ENCODE measurements around the gene AJM1. TPM values are rescaled to one million over a fixed set of nuclear protein-coding genes. Genes with fewer than 3 reads are reported as not detected.
A peak's percentile ranks its signal among the peaks of the same experiment; 100 is the strongest.
"Not testable (repeated sequence)": the region's sequence is repeated elsewhere in the genome, so short reads cannot be mapped to it uniquely, and the experiment has no call there.

The AJM1 gene
- total RNA-seq, 2 experiments from 2014 or later = 5.3 to 5.6 TPM

DNA sequence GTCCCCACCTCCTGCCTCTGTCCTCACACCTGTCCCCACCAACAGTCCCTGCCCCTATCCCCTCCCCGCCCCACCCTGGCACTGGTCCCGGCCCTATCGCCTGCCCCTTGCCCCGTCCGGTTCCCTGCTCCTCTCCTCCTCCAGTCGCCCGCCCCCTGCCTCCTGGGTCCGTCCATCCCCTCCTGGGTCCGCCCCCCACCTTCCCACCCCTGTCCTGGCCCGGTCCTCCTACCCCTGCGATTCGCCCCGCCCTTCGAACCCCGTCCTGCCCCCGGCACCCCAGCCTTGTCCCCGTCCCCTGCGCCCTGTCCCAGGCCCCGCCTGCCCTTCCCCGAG lies 23.5 kb downstream of the AJM1 start:
- Mint-ChIP-seq H3K9me3 (ENCODE audit: insufficient read depth) (no peaks in the 10 kb centered on the region), H3K27me3 (ENCODE audit: low read depth) (no peaks in the 10 kb centered on the region), H3K4me3 (peak overlapping the region; percentile 87), H3K27ac (peak overlapping the region; percentile 90), H3K36me3 (ENCODE audit: low read depth) (peaks cover 19% of the 10 kb centered on the region), H3K4me1 (ENCODE audit: low read depth) (peaks cover 19% of the 10 kb centered on the region)
- POLR2A ChIA-PET = interaction anchor here (1.0 kb wide), 1 partner anchor 9 kb away, joined by 4 read pairs; no protein-coding TSS in a partner anchor
- DNase-seq (no peak), ATAC-seq (peak; percentile 24)
- CTCF ChIA-PET = no interaction called here

DNA sequence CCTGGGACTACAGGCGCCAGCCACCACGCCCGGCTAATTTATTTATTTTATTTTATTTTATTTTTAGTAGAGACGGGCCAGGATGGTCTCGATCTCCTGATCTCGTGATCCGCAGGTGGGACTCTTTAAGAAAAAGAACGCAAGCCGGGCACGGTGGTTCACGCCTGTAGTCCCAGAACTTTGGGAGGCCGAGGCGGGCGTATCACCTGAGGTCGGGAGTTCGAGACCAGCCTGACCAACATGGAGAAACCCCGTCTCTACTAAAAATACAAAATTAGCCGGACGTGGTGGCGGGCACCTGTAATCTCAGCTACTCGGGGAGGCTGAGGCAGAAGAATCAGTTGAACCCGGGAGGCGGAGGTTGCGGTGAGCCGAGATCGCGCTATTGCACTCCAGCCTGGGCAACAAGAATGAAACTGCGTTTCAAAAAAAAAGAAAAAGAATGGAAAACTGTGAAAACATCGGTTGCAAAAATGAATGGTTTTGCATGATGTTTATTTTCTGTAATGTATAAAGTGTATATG lies 24.7 kb downstream of the AJM1 start:
- peak overlapping the region; percentile 73 for H3K4me3 Mint-ChIP-seq
- DNase-seq; ATAC-seq; H3K9me3 Mint-ChIP-seq (ENCODE audit: insufficient read depth); H3K27me3 Mint-ChIP-seq (ENCODE audit: low read depth); POLR2A ChIA-PET; H3K27ac Mint-ChIP-seq: not testable (repeated sequence)
- peaks cover 19% of the 10 kb centered on the region for H3K4me1 Mint-ChIP-seq (ENCODE audit: low read depth)
- peaks cover 19% of the 10 kb centered on the region for H3K36me3 Mint-ChIP-seq (ENCODE audit: low read depth)
- CTCF ChIA-PET = interaction anchor here (1.1 kb wide), 1 partner anchor 15 kb away, joined by 3 read pairs; no protein-coding TSS in a partner anchor

DNA sequence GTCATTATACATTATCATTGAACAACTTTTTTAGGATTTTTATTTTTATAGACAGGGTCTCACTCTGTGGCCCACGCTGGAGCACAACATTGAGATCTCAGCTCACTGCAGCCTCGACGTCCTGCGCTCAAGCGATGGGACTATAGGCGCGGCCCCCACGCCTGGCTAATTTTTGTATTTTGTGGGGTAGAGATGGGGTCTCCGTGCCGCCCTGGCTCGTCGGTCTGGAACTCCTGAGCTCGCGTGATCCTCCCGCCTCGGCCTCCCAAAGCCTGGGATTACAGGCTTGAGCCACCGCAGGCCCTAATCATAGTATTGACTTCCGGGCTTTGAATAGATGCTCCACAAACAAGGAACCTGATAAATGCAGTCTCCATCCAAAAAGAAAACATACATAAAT lies 25.2 kb downstream of the AJM1 start:
- CTCF ChIA-PET = no interaction called here
- H3K4me1 Mint-ChIP-seq (ENCODE audit: low read depth) = peaks cover 19% of the 10 kb centered on the region
- peaks cover 4% of the 10 kb centered on the region for H3K9me3 Mint-ChIP-seq (ENCODE audit: insufficient read depth)
- H3K27ac Mint-ChIP-seq = peak overlapping the region; percentile 5
- H3K27me3 Mint-ChIP-seq (ENCODE audit: low read depth) = no peaks in the 10 kb centered on the region
- no peak for DNase-seq
- peaks cover 16% of the 10 kb centered on the region for H3K36me3 Mint-ChIP-seq (ENCODE audit: low read depth)
- POLR2A ChIA-PET = no interaction called here
- ATAC-seq = no peak
- H3K4me3 Mint-ChIP-seq = peak overlapping the region; percentile 73

DNA sequence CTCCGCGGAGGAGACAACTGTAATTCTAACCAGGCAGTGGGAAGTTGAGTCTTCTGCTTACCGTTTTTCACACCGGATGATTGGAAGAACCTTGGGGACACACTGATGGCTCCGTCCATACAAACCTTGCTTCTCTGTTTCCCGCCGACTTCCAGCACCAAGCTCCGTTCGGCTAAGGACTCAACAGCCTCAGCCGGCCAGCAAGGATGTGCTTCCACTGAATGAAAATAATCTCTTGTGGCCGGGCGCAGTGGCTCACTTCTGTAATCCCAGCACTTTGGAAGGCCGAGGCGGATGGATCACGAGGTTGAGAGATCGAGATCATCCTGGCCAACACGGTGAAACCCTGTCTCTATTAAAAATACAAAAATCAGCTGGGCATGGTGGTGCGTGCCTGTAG lies 25.6 kb downstream of the AJM1 start:
- ChIA-PET POLR2A (no interaction called here), CTCF (no interaction called here)

DNA sequence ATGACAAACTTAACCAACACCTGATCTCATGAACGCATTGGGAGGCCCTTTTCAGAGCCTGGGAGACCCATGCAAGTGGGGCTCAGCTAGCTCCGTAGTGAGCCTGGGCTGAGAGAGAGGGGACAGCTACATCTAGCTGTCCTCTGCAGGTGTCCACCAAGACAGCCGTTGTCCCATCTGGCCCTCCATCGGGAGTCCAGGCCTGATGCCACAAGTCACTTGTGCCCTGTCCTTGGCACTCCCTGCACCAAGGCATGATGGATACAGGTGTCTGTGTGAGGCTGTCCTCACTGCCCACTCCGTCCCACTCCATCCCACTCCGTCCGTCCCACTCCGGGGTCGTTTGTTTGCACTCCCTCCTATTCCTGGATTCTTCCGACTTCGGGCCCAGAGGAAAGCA lies 26.4 kb downstream of the AJM1 start:
- no peak overlapping the region for H3K27ac Mint-ChIP-seq

More for the DNA sequence above, 25.6 kb downstream of the AJM1 start:
- peaks cover 7% of the 10 kb centered on the region for H3K9me3 Mint-ChIP-seq (ENCODE audit: insufficient read depth)
- no peak for DNase-seq
- peak overlapping the region; percentile 5 for H3K27ac Mint-ChIP-seq
- H3K36me3 Mint-ChIP-seq (ENCODE audit: low read depth) = peaks cover 14% of the 10 kb centered on the region
- H3K4me3 Mint-ChIP-seq = peak overlapping the region; percentile 73
- peaks cover 19% of the 10 kb centered on the region for H3K4me1 Mint-ChIP-seq (ENCODE audit: low read depth)
- no peak for ATAC-seq
- no peaks in the 10 kb centered on the region for H3K27me3 Mint-ChIP-seq (ENCODE audit: low read depth)

DNA sequence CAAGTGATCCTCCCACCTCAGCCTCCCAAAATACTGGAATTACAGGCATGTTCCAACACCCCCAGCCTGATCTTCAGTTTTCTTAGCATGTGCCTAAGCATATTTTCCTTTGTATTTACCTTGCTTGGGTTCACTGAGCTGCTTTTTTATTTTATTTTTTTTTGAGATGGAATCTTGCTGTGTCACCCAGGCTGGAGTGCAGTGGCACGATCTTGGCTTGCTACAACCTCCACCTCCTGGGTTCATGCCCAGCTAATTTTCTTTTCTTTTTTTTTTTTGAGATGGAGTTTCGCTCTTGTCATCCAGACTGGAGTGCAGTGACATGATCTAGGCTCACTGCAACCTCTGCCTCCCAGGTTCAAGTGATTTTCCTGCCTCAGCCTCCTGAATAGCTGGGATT lies 27.3 kb downstream of the AJM1 start:
- DNase-seq; H3K4me3 Mint-ChIP-seq; H3K36me3 Mint-ChIP-seq (ENCODE audit: low read depth); H3K27me3 Mint-ChIP-seq (ENCODE audit: low read depth); H3K27ac Mint-ChIP-seq; ATAC-seq: not testable (repeated sequence)
- Mint-ChIP-seq H3K4me1 (ENCODE audit: low read depth) (peaks cover 11% of the 10 kb centered on the region), H3K9me3 (ENCODE audit: insufficient read depth) (peaks cover 11% of the 10 kb centered on the region)
- ChIA-PET CTCF (interaction anchor here (1.0 to 1.9 kb wide), 2 partner anchors 12 to 159 kb away, joined by 3 to 6 read pairs; partner anchors contain the start of gene ABCA2), POLR2A (interaction anchor here (1.8 kb wide), 1 partner anchor 12 kb away, joined by 6 read pairs; no protein-coding TSS in a partner anchor)

More for the DNA sequence above, 26.4 kb downstream of the AJM1 start:
- peaks cover 11% of the 10 kb centered on the region for H3K9me3 Mint-ChIP-seq (ENCODE audit: insufficient read depth)
- peaks cover 19% of the 10 kb centered on the region for H3K4me1 Mint-ChIP-seq (ENCODE audit: low read depth)
- no peaks in the 10 kb centered on the region for H3K27me3 Mint-ChIP-seq (ENCODE audit: low read depth)
- POLR2A ChIA-PET = no interaction called here
- CTCF ChIA-PET = interaction anchor here (1.0 kb wide), 1 partner anchor 16 kb away, joined by 3 read pairs; no protein-coding TSS in a partner anchor
- peaks cover 7% of the 10 kb centered on the region for H3K36me3 Mint-ChIP-seq (ENCODE audit: low read depth)
- ATAC-seq (no peak), DNase-seq (no peak)
- no peak overlapping the region for H3K4me3 Mint-ChIP-seq

- CTCF ChIA-PET = interaction anchor here (0.8 to 1.0 kb wide), 2 partner anchors 13 to 33 kb away, joined by 4 read pairs; partner anchors contain the start of gene AJM1
- no peak overlapping the region for H3K27ac Mint-ChIP-seq
- peaks cover 6% of the 10 kb centered on the region for H3K4me1 Mint-ChIP-seq (ENCODE audit: low read depth)
- POLR2A ChIA-PET = interaction anchor here (0.6 to 0.9 kb wide), 2 partner anchors 27 to 55 kb away, joined by 3 to 4 read pairs; no protein-coding TSS in a partner anchor
- no peaks in the 10 kb centered on the region for H3K27me3 Mint-ChIP-seq (ENCODE audit: low read depth)
- H3K36me3 Mint-ChIP-seq (ENCODE audit: low read depth) = no peaks in the 10 kb centered on the region
- no peak overlapping the region for H3K4me3 Mint-ChIP-seq
- peaks cover 11% of the 10 kb centered on the region for H3K9me3 Mint-ChIP-seq (ENCODE audit: insufficient read depth)
- ATAC-seq = no peak
- DNase-seq = no peak
Measured at GRCh38 chr9:136875155-136875554, 32.9 kb downstream of the AJM1 start.

DNA sequence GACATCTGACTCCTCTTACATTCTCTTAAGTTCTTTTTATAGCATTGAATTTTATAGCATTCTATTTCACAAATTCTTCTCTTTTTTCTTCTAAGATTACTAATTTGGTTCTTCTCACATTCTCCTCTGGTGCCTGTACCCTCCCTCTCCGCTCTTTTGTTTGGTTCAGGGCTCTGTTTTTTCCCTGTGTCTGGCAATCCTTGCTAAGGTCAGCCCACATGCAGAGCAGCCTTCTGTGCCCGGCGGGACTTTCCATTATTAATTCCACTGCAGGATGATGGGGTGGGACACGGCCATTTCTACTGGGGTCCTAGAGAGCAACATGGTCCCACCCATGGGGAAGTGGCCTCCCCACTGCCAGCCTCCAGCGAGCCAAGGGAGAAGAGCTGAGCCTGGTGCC lies 34.2 kb downstream of the AJM1 start:
- Mint-ChIP-seq H3K36me3 (ENCODE audit: low read depth) (no peaks in the 10 kb centered on the region), H3K4me3 (no peak overlapping the region), H3K9me3 (ENCODE audit: insufficient read depth) (peaks cover 9% of the 10 kb centered on the region), H3K27me3 (ENCODE audit: low read depth) (no peaks in the 10 kb centered on the region), H3K27ac (no peak overlapping the region), H3K4me1 (ENCODE audit: low read depth) (peaks cover 16% of the 10 kb centered on the region)
- no peak for DNase-seq
- ChIA-PET POLR2A (no interaction called here), CTCF (no interaction called here)
- no peak for ATAC-seq

GRCh38 chr9:136880651-136881050 lies 38.4 kb downstream of the AJM1 start:
- Mint-ChIP-seq H3K9me3 (ENCODE audit: insufficient read depth) (no peaks in the 10 kb centered on the region), H3K4me1 (ENCODE audit: low read depth) (peaks cover 49% of the 10 kb centered on the region), H3K27me3 (ENCODE audit: low read depth) (no peaks in the 10 kb centered on the region), H3K36me3 (ENCODE audit: low read depth) (peaks cover 8% of the 10 kb centered on the region), H3K27ac (peak overlapping the region; percentile 69), H3K4me3 (peak overlapping the region; percentile 8)
- CTCF ChIA-PET = interaction anchor here (1.0 to 3.0 kb wide), 6 partner anchors 11 to 154 kb away, joined by 3 to 21 read pairs (median 8); partner anchors contain the start of gene AJM1
- DNase-seq (no peak), ATAC-seq (no peak)
- POLR2A ChIA-PET = interaction anchor here (1.3 to 2.2 kb wide), 3 partner anchors 8 to 112 kb away, joined by 3 to 15 read pairs (median 7); no protein-coding TSS in a partner anchor

DNA sequence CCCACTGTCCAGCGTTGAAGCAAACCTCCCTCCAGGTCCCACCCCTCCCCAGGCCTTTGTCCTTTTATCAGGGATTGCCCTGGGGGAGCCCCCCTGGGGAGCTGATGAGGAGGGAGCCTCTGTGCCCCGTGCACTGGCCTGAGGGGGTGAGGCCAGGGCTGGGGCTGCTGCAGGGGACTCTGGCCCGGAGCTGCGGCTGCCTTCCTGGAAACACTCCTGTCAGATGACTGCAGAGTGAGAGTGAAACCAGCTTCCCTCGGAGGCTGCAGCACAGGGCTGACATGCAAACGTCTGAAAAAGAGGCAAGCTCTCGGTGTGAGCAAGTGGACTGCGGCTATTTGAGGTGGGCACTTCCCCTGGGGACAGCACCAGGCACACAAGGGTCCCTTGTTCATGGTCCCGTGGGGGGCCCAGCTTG lies 39.4 kb downstream of the AJM1 start:
- peaks cover 49% of the 10 kb centered on the region for H3K4me1 Mint-ChIP-seq (ENCODE audit: low read depth)
- ATAC-seq = peak; percentile 33
- H3K4me3 Mint-ChIP-seq = peak overlapping the region; percentile 77
- ChIA-PET POLR2A (interaction anchor here (0.7 to 2.2 kb wide), 13 partner anchors 8 to 359 kb away, joined by 3 to 15 read pairs (median 3); partner anchors contain the start of gene MAN1B1), CTCF (interaction anchor here (0.7 to 3.0 kb wide), 12 partner anchors 12 to 188 kb away, joined by 3 to 21 read pairs (median 4); partner anchors contain the start of genes AJM1 and EDF1)
- DNase-seq = peak; percentile 79
- no peaks in the 10 kb centered on the region for H3K9me3 Mint-ChIP-seq (ENCODE audit: insufficient read depth)
- H3K36me3 Mint-ChIP-seq (ENCODE audit: low read depth) = peaks cover 8% of the 10 kb centered on the region
- H3K27ac Mint-ChIP-seq = peak overlapping the region; percentile 93
- H3K27me3 Mint-ChIP-seq (ENCODE audit: low read depth) = no peaks in the 10 kb centered on the region

GRCh38 chr9:136882109-136882946 lies 40.0 kb downstream of the AJM1 start:
- peak; percentile 45 for ATAC-seq
- H3K36me3 Mint-ChIP-seq (ENCODE audit: low read depth) = peaks cover 11% of the 10 kb centered on the region
- H3K4me3 Mint-ChIP-seq = peak overlapping the region; percentile 77
- POLR2A ChIA-PET = interaction anchor here (0.6 to 2.2 kb wide), 13 partner anchors 9 to 358 kb away, joined by 3 to 15 read pairs (median 3); partner anchors contain the start of gene MAN1B1
- H3K4me1 Mint-ChIP-seq (ENCODE audit: low read depth) = peaks cover 52% of the 10 kb centered on the region
- H3K9me3 Mint-ChIP-seq (ENCODE audit: insufficient read depth) = no peaks in the 10 kb centered on the region
- peak overlapping the region; percentile 93 for H3K27ac Mint-ChIP-seq
- DNase-seq = peak; percentile 89
- no peaks in the 10 kb centered on the region for H3K27me3 Mint-ChIP-seq (ENCODE audit: low read depth)
- CTCF ChIA-PET = interaction anchor here (0.7 to 3.0 kb wide), 13 partner anchors 12 to 187 kb away, joined by 3 to 21 read pairs (median 4); partner anchors contain the start of genes ABCA2, AJM1, EDF1 and MAMDC4
